IgD-negative memory B cell (primary cell): ENCODE measurements around the gene GALNT9. TPM values are rescaled to one million over a fixed set of nuclear protein-coding genes. Genes with fewer than 3 reads are reported as not detected.

Source experiments
- H3K27ac Mint-ChIP-seq, 3 donors: one replicate each; pipeline ENCODE4 v1.8.0; 2020 to 2022; ENCODE audit warnings: mild to moderate bottlenecking in 3 of 3, mixed read lengths in 3 of 3, moderate library complexity in 1 of 3
- H3K27me3 Mint-ChIP-seq: one replicate; pipeline ENCODE4 v1.8.0; 2021; ENCODE audit warnings: mixed read lengths
- H3K36me3 Mint-ChIP-seq: one replicate; pipeline ENCODE4 v1.8.0; 2020; ENCODE audit warnings: mild to moderate bottlenecking, mixed read lengths
- H3K4me1 Mint-ChIP-seq, 3 donors: one replicate each; pipeline ENCODE4 v1.8.0; 2020 to 2022; ENCODE audit warnings: mixed read lengths in 3 of 3, mild to moderate bottlenecking in 1 of 3
- H3K4me3 Mint-ChIP-seq, 4 donors: one replicate each; pipeline ENCODE4 v1.8.0; 2020 to 2022; ENCODE audit warnings: mild to moderate bottlenecking in 4 of 4, mixed read lengths in 4 of 4, moderate library complexity in 3 of 4
- H3K9me3 Mint-ChIP-seq, 3 donors: one replicate each; pipeline ENCODE4 v1.8.0; 2020 to 2021; ENCODE audit warnings: mixed read lengths in 3 of 3, mild to moderate bottlenecking in 1 of 3
- polyA plus RNA-seq: library from polyadenylated mRNA; unstranded; fragments of 300-500 nt; fragmentation: Illumina TruSeq; gene quantifications from one replicate; pipeline ENCODE4 v1.2.3, GENCODE V29; 2021

The GALNT9 gene
- polyA plus RNA-seq, 1 donor from 2014 or later: 1.5 TPM

- Mint-ChIP-seq H3K27ac (no peak overlapping the region), H3K4me3 (no peak overlapping the region), H3K9me3 (peaks cover 0 to 7% (median 0%) of the 10 kb centered on the region in 3 donors), H3K36me3 (peaks cover 4% of the 10 kb centered on the region), H3K4me1 (peaks cover 0 to 10% (median 5%) of the 10 kb centered on the region in 3 donors), H3K27me3 (peaks cover 6% of the 10 kb centered on the region)
These were observed 113.9 kb downstream of the GALNT9 start for GRCh38 chr12:132215299-132215989.

- H3K4me1 Mint-ChIP-seq: peaks cover 0 to 9% (median 5%) of the 10 kb centered on the region in 3 donors
- peaks cover 3% of the 10 kb centered on the region for H3K27me3 Mint-ChIP-seq
- H3K9me3 Mint-ChIP-seq: peaks cover 0 to 4% (median 0%) of the 10 kb centered on the region in 3 donors
- no peak overlapping the region for H3K27ac Mint-ChIP-seq
- H3K36me3 Mint-ChIP-seq: peaks cover 4% of the 10 kb centered on the region
- no peak overlapping the region for H3K4me3 Mint-ChIP-seq
These were observed 114.5 kb downstream of the GALNT9 start for GRCh38 chr12:132214891-132215290.

- no peak overlapping the region for H3K27ac Mint-ChIP-seq
- H3K4me1 Mint-ChIP-seq: peaks cover 0 to 11% (median 5%) of the 10 kb centered on the region in 3 donors
- H3K4me3 Mint-ChIP-seq: no peak overlapping the region
- H3K9me3 Mint-ChIP-seq: peaks cover 0 to 4% (median 0%) of the 10 kb centered on the region in 3 donors
- H3K36me3 Mint-ChIP-seq: peaks cover 4% of the 10 kb centered on the region
- peaks cover 3% of the 10 kb centered on the region for H3K27me3 Mint-ChIP-seq
These were observed 115.3 kb downstream of the GALNT9 start for GRCh38 chr12:132214161-132214476.

GRCh38 chr12:132213359-132214160 is 115.8 kb downstream of the GALNT9 start:
- Mint-ChIP-seq H3K9me3 (peaks cover 0 to 4% (median 0%) of the 10 kb centered on the region in 3 donors), H3K36me3 (peaks cover 4% of the 10 kb centered on the region), H3K4me3 (peak overlapping the region in 1 of 4 donors; percentile 10), H3K27me3 (peaks cover 3% of the 10 kb centered on the region), H3K4me1 (peaks cover 0 to 7% (median 5%) of the 10 kb centered on the region in 3 donors), H3K27ac (peak overlapping the region in 2 of 3 donors; percentile 39 to 69)

DNA sequence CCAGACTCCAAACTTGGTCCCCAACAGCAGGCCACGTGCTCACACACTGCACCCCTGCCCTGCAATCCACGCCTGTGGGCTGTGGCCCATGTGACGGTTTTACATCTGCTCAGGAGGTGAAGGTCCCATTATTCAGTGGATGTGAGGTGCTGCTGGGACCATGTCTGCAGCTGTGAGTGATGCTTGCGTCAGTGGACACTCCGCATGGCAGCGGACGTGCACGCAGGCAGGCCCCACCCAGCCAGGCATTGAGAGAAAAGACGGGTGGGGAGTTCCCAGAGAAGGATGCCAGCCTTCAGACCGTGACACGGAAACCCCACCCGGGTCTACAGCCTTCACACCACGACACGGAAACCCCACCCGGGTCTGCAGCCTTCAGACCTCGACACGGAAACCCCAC is 117.6 kb downstream of the GALNT9 start:
- H3K4me3 Mint-ChIP-seq: no peak overlapping the region

GRCh38 chr12:132211326-132211725 is 118.1 kb downstream of the GALNT9 start:
- Mint-ChIP-seq H3K9me3 (peaks cover 0 to 2% (median 0%) of the 10 kb centered on the region in 3 donors), H3K27ac (peak overlapping the region in 1 of 3 donors; percentile 53), H3K36me3 (peaks cover 4% of the 10 kb centered on the region), H3K27me3 (peaks cover 3% of the 10 kb centered on the region), H3K4me3 (no peak overlapping the region), H3K4me1 (peaks cover 0 to 7% (median 5%) of the 10 kb centered on the region in 3 donors)

More for the DNA sequence above, 117.6 kb downstream of the GALNT9 start:
- peaks cover 0 to 2% (median 0%) of the 10 kb centered on the region in 3 donors for H3K9me3 Mint-ChIP-seq
- peaks cover 4% of the 10 kb centered on the region for H3K36me3 Mint-ChIP-seq
- H3K4me1 Mint-ChIP-seq: peaks cover 0 to 7% (median 5%) of the 10 kb centered on the region in 3 donors
- H3K27me3 Mint-ChIP-seq: peaks cover 3% of the 10 kb centered on the region
- H3K27ac Mint-ChIP-seq: peak overlapping the region in 1 of 3 donors; percentile 53

- Mint-ChIP-seq H3K27me3 (peaks cover 2% of the 10 kb centered on the region), H3K4me1 (peaks cover 0 to 7% (median 5%) of the 10 kb centered on the region in 3 donors), H3K9me3 (peaks cover 0 to 2% (median 0%) of the 10 kb centered on the region in 3 donors), H3K36me3 (peaks cover 3% of the 10 kb centered on the region), H3K4me3 (peak overlapping the region in 1 of 4 donors; percentile 8), H3K27ac (no peak overlapping the region)
These were observed 119.0 kb downstream of the GALNT9 start for GRCh38 chr12:132210223-132211055.

- Mint-ChIP-seq H3K27ac (no peak overlapping the region), H3K9me3 (peaks cover 0 to 2% (median 0%) of the 10 kb centered on the region in 3 donors), H3K36me3 (peaks cover 3% of the 10 kb centered on the region), H3K4me1 (peaks cover 0 to 9% (median 5%) of the 10 kb centered on the region in 3 donors), H3K4me3 (no peak overlapping the region), H3K27me3 (peaks cover 6% of the 10 kb centered on the region)
These were observed 119.7 kb downstream of the GALNT9 start for GRCh38 chr12:132209619-132210222.

DNA sequence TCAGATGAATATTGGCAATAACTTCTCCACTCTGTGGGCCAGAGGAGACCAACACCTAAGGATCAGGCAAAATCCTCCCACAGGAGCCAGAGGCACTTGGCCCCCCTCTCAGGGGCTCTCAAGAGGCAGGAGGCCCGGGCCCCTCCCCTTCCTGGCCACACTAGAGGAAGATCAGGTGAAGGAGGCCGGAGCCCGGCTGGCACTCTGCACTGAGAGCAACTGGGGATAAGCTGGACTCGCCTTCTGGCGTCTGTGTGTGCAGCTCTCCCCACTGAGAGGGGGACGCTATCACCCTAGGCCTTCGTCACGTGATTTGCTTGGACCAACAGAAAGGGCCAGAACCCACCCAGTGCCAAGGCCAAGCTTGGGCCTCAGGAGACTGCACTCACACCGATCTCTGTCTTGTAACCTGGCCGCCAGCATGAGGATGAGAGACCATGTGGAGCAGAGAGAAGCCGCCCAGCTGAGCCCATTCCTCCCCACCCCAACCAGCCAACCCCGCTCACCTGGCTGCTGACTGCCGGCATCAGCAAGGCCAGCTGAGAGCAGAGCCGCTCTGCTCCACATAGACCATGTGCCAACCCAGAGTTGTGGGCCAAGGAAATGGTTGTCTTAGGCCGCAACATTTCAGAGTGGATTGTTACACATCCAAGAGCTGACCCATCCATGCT is 121.1 kb downstream of the GALNT9 start:
- Mint-ChIP-seq H3K9me3 (peaks cover 0 to under 1% (median 0%) of the 10 kb centered on the region in 3 donors), H3K36me3 (peaks cover 1% of the 10 kb centered on the region), H3K4me1 (peaks cover 0 to 7% (median 5%) of the 10 kb centered on the region in 3 donors), H3K27ac (no peak overlapping the region), H3K27me3 (peaks cover 15% of the 10 kb centered on the region), H3K4me3 (peak overlapping the region in 1 of 4 donors; percentile 52)

GRCh38 chr12:132207083-132207775 is 122.2 kb downstream of the GALNT9 start:
- Mint-ChIP-seq H3K27me3 (peaks cover 19% of the 10 kb centered on the region), H3K4me1 (peaks cover 0 to 5% (median 2%) of the 10 kb centered on the region in 3 donors), H3K4me3 (no peak overlapping the region), H3K36me3 (no peaks in the 10 kb centered on the region), H3K9me3 (no peaks in the 10 kb centered on the region), H3K27ac (no peak overlapping the region)

- Mint-ChIP-seq H3K4me1 (peaks cover 0 to 5% (median 2%) of the 10 kb centered on the region in 3 donors), H3K27ac (no peak overlapping the region), H3K4me3 (peak overlapping the region in 1 of 4 donors; percentile 51), H3K9me3 (no peaks in the 10 kb centered on the region), H3K27me3 (peaks cover 21% of the 10 kb centered on the region), H3K36me3 (no peaks in the 10 kb centered on the region)
These were observed 123.3 kb downstream of the GALNT9 start for GRCh38 chr12:132206046-132206434.

DNA sequence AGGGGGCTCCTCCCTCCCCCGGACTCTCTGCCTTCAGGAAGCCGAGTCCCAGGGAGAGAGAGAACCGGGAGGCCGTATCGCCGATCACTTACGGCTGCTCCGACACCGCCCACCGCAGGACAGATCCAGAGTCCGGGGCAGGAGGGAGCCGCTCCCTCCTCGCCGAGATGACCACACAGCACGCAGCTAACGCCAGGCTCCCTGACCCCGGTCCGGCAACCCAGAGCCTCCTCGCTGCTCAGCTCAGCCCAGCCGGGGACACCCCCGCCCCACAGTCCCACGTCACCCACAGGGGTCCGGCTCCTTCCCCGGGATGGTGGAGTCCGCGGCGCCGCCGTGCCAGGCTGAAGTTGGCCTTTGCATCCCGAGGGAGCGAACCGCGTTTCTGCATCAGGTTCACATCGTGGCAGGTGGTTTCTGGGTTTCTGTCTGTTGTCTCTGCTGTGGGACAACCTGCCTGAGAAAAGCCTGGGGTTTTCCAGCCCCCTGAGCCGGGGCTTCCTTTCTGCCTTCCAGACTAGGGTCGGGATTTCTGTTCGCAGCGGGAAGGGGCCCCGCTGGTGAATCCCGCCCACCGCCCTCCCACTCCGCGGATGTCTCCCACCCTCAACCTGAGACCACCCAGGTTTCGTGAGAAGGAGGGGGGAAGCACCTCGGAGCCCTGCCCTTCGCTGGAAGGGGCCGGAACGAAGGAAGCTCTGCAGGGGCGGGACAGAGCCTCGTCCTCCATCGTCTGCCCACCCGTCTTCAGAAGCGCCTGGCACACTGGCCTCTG is 123.9 kb downstream of the GALNT9 start:
- Mint-ChIP-seq H3K27ac (no peak overlapping the region), H3K4me3 (no peak overlapping the region), H3K36me3 (no peaks in the 10 kb centered on the region), H3K4me1 (peaks cover 0 to 5% (median 2%) of the 10 kb centered on the region in 3 donors), H3K9me3 (no peaks in the 10 kb centered on the region), H3K27me3 (peaks cover 21% of the 10 kb centered on the region)

DNA sequence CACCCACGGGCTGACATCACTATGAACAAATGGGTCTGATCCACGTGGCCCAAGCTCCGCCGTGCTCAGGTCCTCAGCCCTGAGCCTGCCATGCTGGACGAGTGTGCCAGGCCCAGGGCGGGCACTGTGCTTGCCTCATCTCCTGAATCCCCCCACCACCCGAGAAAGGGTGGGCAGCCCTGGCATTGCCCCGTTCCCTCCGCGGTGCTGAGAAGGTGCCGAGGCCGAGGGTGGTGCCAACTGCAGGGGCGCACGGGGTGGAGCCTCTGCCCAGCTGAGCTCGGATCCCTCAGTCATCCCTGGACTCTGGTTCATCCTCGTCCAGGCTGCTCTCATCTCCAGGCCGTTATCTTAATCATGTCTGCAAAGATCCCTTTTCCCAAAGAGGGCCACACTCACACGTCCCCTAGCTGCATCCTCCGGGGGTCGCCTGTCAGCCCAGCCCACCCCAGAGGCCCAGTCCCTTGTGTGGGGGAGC is 124.6 kb downstream of the GALNT9 start:
- peaks cover 0 to 5% (median 2%) of the 10 kb centered on the region in 3 donors for H3K4me1 Mint-ChIP-seq
- no peak overlapping the region for H3K27ac Mint-ChIP-seq
- H3K9me3 Mint-ChIP-seq: no peaks in the 10 kb centered on the region
- no peaks in the 10 kb centered on the region for H3K36me3 Mint-ChIP-seq
- peak overlapping the region in 1 of 4 donors; percentile 10 for H3K4me3 Mint-ChIP-seq
- peaks cover 21% of the 10 kb centered on the region for H3K27me3 Mint-ChIP-seq
